Activated T-cell treated with anti-CD3 and anti-CD28 coated beads, Interleukin-2, amount 50 U/mL, for 4 hours (primary cell): ENCODE results near the gene SGSM1. TPM values are rescaled to one million over a fixed set of nuclear protein-coding genes. Genes with fewer than 3 reads are reported as not detected.

Experiments used
- ATAC-seq, 2 donors: fragments of 200-7000 bp; cut with Tn5 transposase; one replicate each; pipeline ENCODE4 v1.10.0; 2021
- DNase-seq: peaks from one replicate; pipeline ENCODE4 v3.0.0-alpha.2; 2020
- H3K27me3 Mint-ChIP-seq: one replicate; pipeline ENCODE4 v1.8.0; 2021; ENCODE audit warnings: low read depth, mixed read lengths
- H3K36me3 Mint-ChIP-seq: one replicate; pipeline ENCODE4 v1.8.0; 2022; ENCODE audit warnings: mixed read lengths; ENCODE audit not compliant: insufficient read depth
- H3K4me1 Mint-ChIP-seq: one replicate; pipeline ENCODE4 v1.8.0; 2021; ENCODE audit warnings: low read depth, mixed read lengths
- H3K4me3 Mint-ChIP-seq: one replicate; pipeline ENCODE4 v1.8.0; 2021; ENCODE audit warnings: mild to moderate bottlenecking, moderate library complexity, mixed read lengths
- H3K9me3 Mint-ChIP-seq: one replicate; pipeline ENCODE4 v1.8.0; 2021; ENCODE audit warnings: mixed read lengths
- total RNA-seq, 3 donors: library from RNA; stranded (reverse); gene quantifications; one replicate each; pipeline ENCODE4 v1.2.1, GENCODE V29; 2021

The SGSM1 gene
- total RNA-seq, 3 donors from 2014 or later: 0.03 to 0.98 (median 0.05) TPM

GRCh38 chr22:24952837-24953383 lies 146.9 kb downstream of the SGSM1 start:
- Mint-ChIP-seq H3K9me3 (no peaks in the 10 kb centered on the region), H3K4me3 (peak overlapping the region; percentile 68), H3K4me1 (peaks cover 17% of the 10 kb centered on the region), H3K27me3 (peaks cover 55% of the 10 kb centered on the region), H3K36me3 (no peaks in the 10 kb centered on the region)
- ATAC-seq (no peak), DNase-seq (no peak)

DNA sequence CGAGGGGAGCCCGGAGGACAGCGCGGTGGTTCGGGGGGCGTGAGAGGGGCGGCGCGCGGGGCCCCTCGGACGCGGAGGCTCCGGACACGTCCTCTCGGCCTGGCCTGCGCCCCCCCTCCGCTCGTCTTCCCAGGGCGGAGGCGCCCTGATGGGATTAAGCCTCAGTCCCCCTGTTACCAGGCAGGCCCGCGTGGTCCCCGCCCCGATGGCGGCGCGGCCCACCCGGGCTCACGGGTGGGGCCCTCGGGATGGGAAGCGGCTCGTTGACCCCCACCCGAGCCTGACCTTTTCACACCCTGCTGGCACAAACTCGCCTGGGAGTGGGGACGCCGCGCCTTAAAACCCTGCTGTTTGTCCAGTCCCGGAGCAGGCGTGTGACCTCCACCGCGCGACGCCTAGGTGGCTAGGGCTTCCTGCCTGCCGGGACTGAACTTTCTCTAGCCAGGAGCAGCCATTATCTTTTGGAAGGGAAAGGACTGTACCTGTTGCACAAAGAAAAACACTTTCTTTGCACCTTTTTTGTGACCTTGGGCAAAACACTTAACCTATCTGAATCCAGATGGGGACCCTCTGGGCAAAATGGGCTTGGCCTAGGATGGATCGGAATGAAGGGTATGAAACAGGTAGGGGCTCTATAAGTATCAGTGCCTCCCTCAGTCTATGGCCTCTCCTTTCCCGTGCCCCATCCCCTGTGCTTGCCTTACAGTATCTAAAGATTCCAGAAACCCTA lies 147.5 kb downstream of the SGSM1 start:
- Mint-ChIP-seq H3K9me3 (no peaks in the 10 kb centered on the region), H3K4me1 (peaks cover 17% of the 10 kb centered on the region), H3K27me3 (peaks cover 49% of the 10 kb centered on the region), H3K36me3 (no peaks in the 10 kb centered on the region), H3K4me3 (peak overlapping the region; percentile 68)
- DNase-seq: no peak
- no peak for ATAC-seq

GRCh38 chr22:24954114-24954463 lies 148.1 kb downstream of the SGSM1 start:
- H3K4me3 Mint-ChIP-seq: no peak overlapping the region
- no peak for DNase-seq
- no peaks in the 10 kb centered on the region for H3K36me3 Mint-ChIP-seq
- peaks cover 44% of the 10 kb centered on the region for H3K27me3 Mint-ChIP-seq
- no peaks in the 10 kb centered on the region for H3K9me3 Mint-ChIP-seq
- H3K4me1 Mint-ChIP-seq: peaks cover 17% of the 10 kb centered on the region
- ATAC-seq: no peak

- Mint-ChIP-seq H3K9me3 (no peaks in the 10 kb centered on the region), H3K27me3 (peaks cover 39% of the 10 kb centered on the region), H3K36me3 (no peaks in the 10 kb centered on the region), H3K4me3 (no peak overlapping the region), H3K4me1 (peaks cover 17% of the 10 kb centered on the region)
- DNase-seq: no peak
- no peak for ATAC-seq
These were observed 148.8 kb downstream of the SGSM1 start for GRCh38 chr22:24954856-24955255.

GRCh38 chr22:24957043-24957442 lies 151.0 kb downstream of the SGSM1 start:
- H3K4me3 Mint-ChIP-seq: no peak overlapping the region

GRCh38 chr22:24961217-24961844 lies 155.3 kb downstream of the SGSM1 start:
- Mint-ChIP-seq H3K4me1 (no peaks in the 10 kb centered on the region), H3K9me3 (no peaks in the 10 kb centered on the region), H3K27me3 (no peaks in the 10 kb centered on the region), H3K4me3 (no peak overlapping the region), H3K36me3 (no peaks in the 10 kb centered on the region)
- DNase-seq (no peak), ATAC-seq (no peak)

More at GRCh38 chr22:24957043-24957442, 151.0 kb downstream of the SGSM1 start:
- no peaks in the 10 kb centered on the region for H3K9me3 Mint-ChIP-seq
- peaks cover 22% of the 10 kb centered on the region for H3K27me3 Mint-ChIP-seq
- ATAC-seq: no peak
- peaks cover 5% of the 10 kb centered on the region for H3K4me1 Mint-ChIP-seq
- DNase-seq: no peak
- H3K36me3 Mint-ChIP-seq: no peaks in the 10 kb centered on the region

DNA sequence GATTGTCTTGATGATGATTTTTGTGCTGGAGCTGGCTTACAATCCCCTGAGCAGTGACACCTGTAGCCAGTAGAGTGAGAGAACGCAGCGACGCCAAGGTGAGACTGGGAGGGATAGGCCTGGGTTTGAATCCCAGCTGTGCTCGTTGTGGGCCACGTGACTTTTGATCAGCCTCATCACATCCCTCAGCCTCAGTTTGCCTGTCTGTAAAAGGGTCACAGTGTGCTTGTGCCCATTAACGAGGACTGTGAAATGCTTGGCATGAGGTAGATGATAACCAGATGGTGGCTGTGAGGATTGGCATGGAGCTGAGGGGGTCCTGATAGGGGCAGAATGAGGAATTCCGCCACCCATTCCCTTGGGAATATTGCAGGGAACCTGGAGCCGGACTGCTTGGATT lies 156.1 kb downstream of the SGSM1 start:
- ATAC-seq: no peak
- no peaks in the 10 kb centered on the region for H3K9me3 Mint-ChIP-seq
- no peaks in the 10 kb centered on the region for H3K4me1 Mint-ChIP-seq
- H3K4me3 Mint-ChIP-seq: no peak overlapping the region
- no peaks in the 10 kb centered on the region for H3K27me3 Mint-ChIP-seq
- H3K36me3 Mint-ChIP-seq: no peaks in the 10 kb centered on the region
- no peak for DNase-seq

DNA sequence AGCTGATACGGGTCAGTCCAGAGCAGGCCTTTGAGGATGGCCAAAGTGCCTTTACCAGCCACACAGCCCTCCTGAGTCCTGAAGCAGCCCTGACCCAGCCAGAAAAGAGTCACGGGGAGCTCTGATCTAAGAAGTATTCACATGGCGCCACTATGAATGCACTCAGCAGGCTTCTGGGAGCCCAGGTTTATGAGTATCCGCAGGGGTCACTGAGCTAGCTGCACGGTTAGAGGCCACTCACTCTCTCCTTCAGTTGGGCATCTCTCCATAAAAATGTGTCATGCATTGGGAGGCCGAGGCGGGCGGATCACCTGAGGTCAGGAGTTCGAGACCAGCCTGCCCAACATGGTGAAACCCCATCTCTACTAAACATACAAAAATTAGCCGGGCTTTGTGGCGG lies 156.8 kb downstream of the SGSM1 start:
- H3K4me3 Mint-ChIP-seq: no peak overlapping the region
- no peak for DNase-seq
- no peak for ATAC-seq
- H3K4me1 Mint-ChIP-seq: no peaks in the 10 kb centered on the region
- no peaks in the 10 kb centered on the region for H3K9me3 Mint-ChIP-seq
- H3K36me3 Mint-ChIP-seq: no peaks in the 10 kb centered on the region
- no peaks in the 10 kb centered on the region for H3K27me3 Mint-ChIP-seq

- ATAC-seq (no peak), DNase-seq (no peak)
- no peak overlapping the region for H3K4me3 Mint-ChIP-seq
- no peaks in the 10 kb centered on the region for H3K27me3 Mint-ChIP-seq
- no peaks in the 10 kb centered on the region for H3K36me3 Mint-ChIP-seq
- H3K9me3 Mint-ChIP-seq: no peaks in the 10 kb centered on the region
- H3K4me1 Mint-ChIP-seq: no peaks in the 10 kb centered on the region
These were observed 158.4 kb downstream of the SGSM1 start for GRCh38 chr22:24964441-24964840.

GRCh38 chr22:24965822-24966626 lies 160.0 kb downstream of the SGSM1 start:
- H3K4me1 Mint-ChIP-seq: no peaks in the 10 kb centered on the region
- no peak for ATAC-seq
- DNase-seq: no peak
- H3K27me3 Mint-ChIP-seq: no peaks in the 10 kb centered on the region
- no peaks in the 10 kb centered on the region for H3K9me3 Mint-ChIP-seq
- H3K36me3 Mint-ChIP-seq: no peaks in the 10 kb centered on the region
- no peak overlapping the region for H3K4me3 Mint-ChIP-seq

DNA sequence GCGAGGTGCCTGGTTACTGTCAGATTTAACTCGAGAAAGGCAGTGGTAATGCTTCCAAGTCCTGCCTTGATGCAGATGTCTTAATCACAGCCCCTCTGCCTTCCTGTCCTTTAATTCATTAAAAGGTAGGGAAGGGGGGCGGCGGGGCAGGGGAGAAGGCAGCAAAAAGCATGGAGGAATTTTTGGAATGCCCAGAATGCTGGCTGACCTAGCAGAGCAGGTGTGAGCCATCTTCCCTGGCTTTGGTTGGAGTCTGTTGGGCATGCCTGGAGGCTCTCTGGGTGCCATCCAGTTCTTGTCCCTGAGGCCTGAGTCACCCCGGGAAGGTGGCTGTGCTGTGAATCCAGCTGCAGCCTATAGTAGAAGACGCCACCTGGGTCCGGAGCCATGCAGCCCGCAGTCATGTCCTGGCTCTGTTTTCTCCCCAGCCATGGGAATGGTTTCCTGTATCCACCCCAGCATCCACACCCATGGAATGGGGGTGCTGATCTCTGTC lies 162.1 kb downstream of the SGSM1 start:
- Mint-ChIP-seq H3K36me3 (no peaks in the 10 kb centered on the region), H3K9me3 (no peaks in the 10 kb centered on the region), H3K4me1 (no peaks in the 10 kb centered on the region), H3K4me3 (no peak overlapping the region), H3K27me3 (no peaks in the 10 kb centered on the region)
- DNase-seq: no peak
- no peak for ATAC-seq

DNA sequence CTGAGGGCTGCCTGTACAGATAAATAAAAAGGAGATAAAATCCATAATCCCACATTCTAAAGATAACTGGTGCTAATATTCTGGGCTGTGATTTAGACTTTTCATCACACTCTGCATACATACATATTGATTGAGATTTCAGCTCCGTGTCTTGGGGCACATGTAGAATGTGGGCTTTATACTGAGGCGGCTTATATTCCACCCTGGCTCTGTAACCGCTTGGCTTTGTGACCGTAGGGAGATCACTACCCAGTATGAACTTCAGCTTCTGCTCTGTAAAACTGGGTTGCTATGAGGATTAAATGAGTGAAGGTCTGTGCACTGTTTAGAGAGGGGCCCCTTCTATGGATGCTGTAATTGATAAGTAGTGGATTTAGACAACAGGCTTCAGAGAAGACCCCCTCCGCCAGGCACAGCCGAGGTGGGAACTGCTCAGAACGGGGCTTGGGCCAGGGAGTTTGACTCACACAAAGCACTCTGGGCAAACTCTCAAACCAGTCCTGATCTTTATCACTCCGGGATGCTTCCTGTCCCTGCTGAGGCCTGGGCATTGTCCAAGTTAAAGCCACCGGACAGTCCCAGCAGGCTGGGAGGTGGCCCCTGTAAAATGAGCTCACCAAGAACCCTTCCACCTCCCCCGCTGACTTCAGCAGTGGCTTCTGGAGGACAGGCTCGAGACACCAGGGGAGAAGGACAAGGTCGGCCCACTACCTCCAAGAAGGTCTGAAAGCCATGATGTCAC lies 163.7 kb downstream of the SGSM1 start:
- Mint-ChIP-seq H3K27me3 (no peaks in the 10 kb centered on the region), H3K9me3 (no peaks in the 10 kb centered on the region)
- no peak for ATAC-seq

DNA sequence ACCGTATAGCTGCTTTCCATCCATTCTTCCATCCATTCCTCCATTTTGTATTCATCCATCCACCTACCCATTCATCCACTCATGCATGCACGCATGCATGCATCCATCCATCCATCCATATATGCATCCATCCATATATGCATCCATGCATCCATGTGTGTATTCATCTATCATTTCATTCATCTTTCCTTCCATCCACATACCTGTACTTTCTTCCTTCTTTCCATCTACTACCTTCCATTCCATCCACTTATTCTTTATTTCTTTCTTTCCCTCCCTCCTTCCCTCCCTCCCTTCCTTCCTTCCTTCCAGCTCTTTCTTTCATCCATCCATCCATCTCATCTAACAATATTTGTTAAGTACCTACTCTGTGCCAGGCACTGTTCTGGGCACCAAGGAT lies 166.4 kb downstream of the SGSM1 start:
- Mint-ChIP-seq H3K36me3 (no peaks in the 10 kb centered on the region), H3K4me1 (no peaks in the 10 kb centered on the region), H3K27me3 (no peaks in the 10 kb centered on the region), H3K4me3 (no peak overlapping the region), H3K9me3 (no peaks in the 10 kb centered on the region)
- no peak for ATAC-seq
- DNase-seq: no peak

More for the DNA sequence above, 163.7 kb downstream of the SGSM1 start:
- Mint-ChIP-seq H3K36me3 (no peaks in the 10 kb centered on the region), H3K4me1 (no peaks in the 10 kb centered on the region), H3K4me3 (no peak overlapping the region)
- DNase-seq: no peak

GRCh38 chr22:24973872-24974271 lies 167.9 kb downstream of the SGSM1 start:
- Mint-ChIP-seq H3K4me3 (no peak overlapping the region), H3K27me3 (no peaks in the 10 kb centered on the region), H3K9me3 (no peaks in the 10 kb centered on the region), H3K4me1 (no peaks in the 10 kb centered on the region), H3K36me3 (no peaks in the 10 kb centered on the region)
- DNase-seq: no peak
- no peak for ATAC-seq
